ENCODE results near the gene DPEP2. TPM values are rescaled to one million over a fixed set of nuclear protein-coding genes. Genes with fewer than 3 reads are reported as not detected.

DPEP2 gene
- total RNA-seq, 1 donor = not detected

GRCh38 chr16:67957622-67958021 is 41.7 kb downstream of the DPEP2 start:
- peaks cover 91% of the 10 kb centered on the region for H3K36me3 ChIP-seq (ENCODE audit: insufficient read depth, low read length)
- DNase-seq (ENCODE audit: insufficient read length, low spot score, missing footprints) = no peak

GRCh38 chr16:67954421-67955196 is 44.7 kb downstream of the DPEP2 start:
- H3K9me3 ChIP-seq (ENCODE audit: low read depth, low read length) = no peaks in the 10 kb centered on the region
- no peaks in the 10 kb centered on the region for H3K27me3 ChIP-seq (ENCODE audit: insufficient read depth, low read length)
- H3K4me1 ChIP-seq (ENCODE audit: insufficient read depth, low read length) = peaks cover 7% of the 10 kb centered on the region
- H3K4me2 ChIP-seq (ENCODE audit: insufficient read depth, low read length) = no peak overlapping the region
- no peak overlapping the region for H3K4me3 ChIP-seq (ENCODE audit: insufficient read depth, low read length)
- DNase-seq (ENCODE audit: insufficient read length, low spot score, missing footprints) = no peak
- peaks cover 47% of the 10 kb centered on the region for H3K79me2 ChIP-seq (ENCODE audit: insufficient read depth, low read length)
- TF ChIP-seq CTCF (IDR thresholded peaks at IDR 0.05; ENCODE audit: extremely low read depth, low read depth, low read length) = no peak
- H3K27ac ChIP-seq (ENCODE audit: low read depth, low read length) = no peak overlapping the region
- no peak overlapping the region for H2AFZ ChIP-seq (ENCODE audit: low read length)
- peaks cover 44% of the 10 kb centered on the region for H4K20me1 ChIP-seq (ENCODE audit: insufficient read depth, low read length)
- peaks cover 92% of the 10 kb centered on the region for H3K36me3 ChIP-seq (ENCODE audit: insufficient read depth, low read length)

More at GRCh38 chr16:67957622-67958021, 41.7 kb downstream of the DPEP2 start:
- H2AFZ ChIP-seq (ENCODE audit: low read length) = no peak overlapping the region
- TF ChIP-seq CTCF (IDR thresholded peaks at IDR 0.05; ENCODE audit: extremely low read depth, low read depth, low read length) = no peak
- peaks cover 15% of the 10 kb centered on the region for H3K4me1 ChIP-seq (ENCODE audit: insufficient read depth, low read length)
- no peaks in the 10 kb centered on the region for H3K27me3 ChIP-seq (ENCODE audit: insufficient read depth, low read length)
- H3K27ac ChIP-seq (ENCODE audit: low read depth, low read length) = no peak overlapping the region
- no peak overlapping the region for H3K4me3 ChIP-seq (ENCODE audit: insufficient read depth, low read length)
- no peaks in the 10 kb centered on the region for H3K9me3 ChIP-seq (ENCODE audit: low read depth, low read length)
- H3K79me2 ChIP-seq (ENCODE audit: insufficient read depth, low read length) = peaks cover 69% of the 10 kb centered on the region
- H4K20me1 ChIP-seq (ENCODE audit: insufficient read depth, low read length) = peaks cover 56% of the 10 kb centered on the region
- H3K4me2 ChIP-seq (ENCODE audit: insufficient read depth, low read length) = no peak overlapping the region

DNA sequence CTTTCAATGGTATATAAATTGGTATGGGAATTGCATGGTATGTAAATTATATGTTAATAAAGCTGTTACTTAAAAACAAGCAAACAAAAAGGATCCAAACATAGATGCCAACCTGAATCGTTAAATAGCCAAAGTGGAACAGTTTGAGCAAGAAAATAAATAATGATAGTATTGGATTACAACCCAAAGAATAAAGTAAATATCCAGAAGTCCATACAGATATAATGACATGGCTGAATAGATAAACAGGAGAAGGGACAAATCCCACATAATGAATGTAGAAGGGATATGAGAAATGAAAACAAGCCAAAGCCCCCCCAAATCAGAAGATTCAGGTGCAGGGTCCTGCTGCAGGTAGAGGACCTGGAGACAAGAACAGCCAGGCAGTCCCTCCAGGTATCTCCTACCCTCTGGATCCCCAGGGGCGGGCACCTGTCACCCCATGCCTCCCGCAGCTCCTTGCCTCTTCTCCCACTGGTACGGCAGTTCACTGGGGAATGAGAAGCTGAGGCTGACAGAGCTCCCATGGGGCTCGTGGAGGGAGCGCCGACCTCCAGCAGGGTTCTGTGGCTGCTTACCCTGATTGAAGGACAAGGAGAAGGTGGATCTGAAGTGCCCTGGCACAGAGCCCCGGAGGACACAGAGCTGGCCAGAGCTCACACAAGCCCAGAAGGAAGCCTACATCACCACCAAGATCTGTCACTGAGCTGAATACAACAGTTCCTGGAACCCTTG is 45.5 kb downstream of the DPEP2 start:
- Histone ChIP-seq H3K4me1 (ENCODE audit: insufficient read depth, low read length) (no peaks in the 10 kb centered on the region), H3K9me3 (ENCODE audit: low read depth, low read length) (no peaks in the 10 kb centered on the region), H3K27ac (ENCODE audit: low read depth, low read length) (no peak overlapping the region), H3K36me3 (ENCODE audit: insufficient read depth, low read length) (peaks cover 90% of the 10 kb centered on the region), H2AFZ (ENCODE audit: low read length) (no peak overlapping the region), H3K4me3 (ENCODE audit: insufficient read depth, low read length) (no peak overlapping the region), H3K79me2 (ENCODE audit: insufficient read depth, low read length) (peaks cover 39% of the 10 kb centered on the region), H4K20me1 (ENCODE audit: insufficient read depth, low read length) (peaks cover 36% of the 10 kb centered on the region), H3K27me3 (ENCODE audit: insufficient read depth, low read length) (no peaks in the 10 kb centered on the region), H3K4me2 (ENCODE audit: insufficient read depth, low read length) (no peak overlapping the region)
- TF ChIP-seq CTCF (IDR thresholded peaks at IDR 0.05; ENCODE audit: extremely low read depth, low read depth, low read length) = no peak
- no peak for DNase-seq (ENCODE audit: insufficient read length, low spot score, missing footprints)

DNA sequence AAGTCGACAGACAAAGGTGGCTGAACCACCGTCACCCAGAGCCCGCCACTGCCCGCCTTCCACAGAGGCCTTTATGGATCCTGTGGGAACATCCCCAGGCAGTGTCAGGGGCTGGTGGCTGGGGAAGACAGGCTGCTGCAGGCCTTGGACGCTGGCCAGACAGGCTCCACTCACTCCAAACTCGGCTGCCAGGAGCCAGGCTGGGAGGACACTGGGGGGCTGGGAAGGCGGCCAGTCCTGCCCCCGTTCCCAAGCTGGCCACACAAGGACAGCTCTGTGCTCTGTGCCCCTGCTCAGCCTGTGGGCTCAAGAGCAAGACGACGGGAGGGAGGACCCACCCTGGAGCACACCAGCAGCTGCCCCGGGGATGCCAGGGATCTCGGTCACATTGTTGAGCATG is 47.8 kb downstream of the DPEP2 start:
- H3K27ac ChIP-seq (ENCODE audit: low read depth, low read length) = no peak overlapping the region
- no peak overlapping the region for H3K4me2 ChIP-seq (ENCODE audit: insufficient read depth, low read length)
- H3K79me2 ChIP-seq (ENCODE audit: insufficient read depth, low read length) = peaks cover 25% of the 10 kb centered on the region
- peaks cover 91% of the 10 kb centered on the region for H3K36me3 ChIP-seq (ENCODE audit: insufficient read depth, low read length)
- no peak for DNase-seq (ENCODE audit: insufficient read length, low spot score, missing footprints)
- no peaks in the 10 kb centered on the region for H3K4me1 ChIP-seq (ENCODE audit: insufficient read depth, low read length)
- no peak for TF ChIP-seq CTCF (IDR thresholded peaks at IDR 0.05; ENCODE audit: extremely low read depth, low read depth, low read length)
- H3K4me3 ChIP-seq (ENCODE audit: insufficient read depth, low read length) = no peak overlapping the region
- H4K20me1 ChIP-seq (ENCODE audit: insufficient read depth, low read length) = peaks cover 38% of the 10 kb centered on the region
- H3K27me3 ChIP-seq (ENCODE audit: insufficient read depth, low read length) = no peaks in the 10 kb centered on the region
- H3K9me3 ChIP-seq (ENCODE audit: low read depth, low read length) = no peaks in the 10 kb centered on the region
- H2AFZ ChIP-seq (ENCODE audit: low read length) = no peak overlapping the region
